Measurements from ENCODE around the gene SP9.

DNA sequence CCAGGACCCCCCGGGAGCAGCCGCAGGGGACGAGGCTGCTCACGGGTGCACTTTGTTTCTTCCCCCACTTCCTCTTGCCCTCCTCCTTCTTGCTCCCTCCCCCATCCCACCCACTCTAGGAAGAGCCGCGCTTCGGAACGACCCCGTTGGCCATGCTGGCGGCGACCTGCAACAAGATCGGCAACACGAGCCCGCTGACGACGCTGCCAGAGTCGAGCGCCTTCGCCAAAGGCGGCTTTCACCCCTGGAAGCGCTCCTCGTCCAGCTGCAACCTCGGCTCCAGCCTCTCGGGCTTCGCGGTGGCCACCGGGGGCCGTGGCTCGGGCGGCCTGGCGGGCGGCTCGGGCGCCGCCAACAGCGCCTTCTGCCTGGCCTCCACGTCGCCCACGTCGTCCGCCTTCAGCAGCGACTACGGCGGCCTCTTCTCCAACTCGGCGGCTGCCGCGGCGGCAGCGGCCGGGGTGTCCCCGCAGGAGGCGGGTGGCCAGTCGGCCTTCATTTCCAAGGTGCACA lies 1.3 kb downstream of the SP9 start:
- no peak for TF ChIP-seq TAF1 (IDR thresholded peaks at IDR 0.05; ENCODE audit: borderline replicate concordance, insufficient read depth, low read length)
- TF ChIP-seq POLR2AphosphoS5 (IDR thresholded peaks at IDR 0.05; ENCODE audit: low read depth, low read length) = no peak
- no peak for TF ChIP-seq SIN3A (IDR thresholded peaks at IDR 0.05; ENCODE audit: borderline replicate concordance, insufficient read depth, low read length)

All from PFSK-1 (cell line).